PC-3 (cell line): Measurements from ENCODE around the gene CREM. TPM values are rescaled to one million over a fixed set of nuclear protein-coding genes. Genes with fewer than 3 reads are reported as not detected.

ENCODE experiments used
- ATAC-seq: fragments of 200-7000 bp; cut with Tn5 transposase; 2 replicates; pipeline ENCODE4 v1.9.1; 2020; ENCODE audit warnings: mild to moderate bottlenecking, moderate library complexity
- BruUV-seq: library from RNA; stranded (reverse); fragments of 400-500 nt; replicated peaks from 2 replicates; lab custom pipeline; 2021; lab: Mats Ljungman, UMichigan
- CTCF ChIA-PET: fragments of 300-600 bp; sonication (Branson Sonifier 250); formaldehyde crosslinking; loops from one replicate; lab custom pipeline; 2022; ENCODE audit warnings: antibody characterized with exemption; lab: Charles Lee
- POLR2A ChIA-PET: fragments of 300-600 bp; sonication (Branson Sonifier 250); formaldehyde crosslinking; loops from one replicate; lab custom pipeline; 2022; ENCODE audit warnings: antibody characterized with exemption; ENCODE audit not compliant: unreplicated experiment; lab: Charles Lee
- DNase-seq: peaks from one replicate; pipeline ENCODE4 v3.0.0-alpha.2; 2015
- H2AFZ ChIP-seq: fragments of 300-600 bp; sonication (generic); 2 replicates; pipeline ENCODE4 v1.6.0; 2016; ENCODE audit warnings: antibody characterized with exemption, low read length
- H3F3A ChIP-seq: fragments of 300-600 bp; sonication (generic); one replicate; pipeline ENCODE4 v1.6.0; 2017; ENCODE audit warnings: antibody characterized with exemption, low read length, control low read depth, mild to moderate bottlenecking; ENCODE audit not compliant: unreplicated experiment
- H3K27ac ChIP-seq: fragments of 300-600 bp; sonication (generic); 2 replicates; pipeline ENCODE4 v1.5.1; 2016; ENCODE audit warnings: mild to moderate bottlenecking, low read length
- H3K27me3 ChIP-seq: fragments of 300-600 bp; sonication (generic); 2 replicates; pipeline ENCODE4 v1.6.1; 2016; ENCODE audit warnings: low read length, mixed read lengths
- H3K36me3 ChIP-seq: fragments of 300-600 bp; sonication (generic); 2 replicates; pipeline ENCODE4 v1.6.1; 2016; ENCODE audit warnings: low read depth, mixed run types, low read length, mixed read lengths
- H3K4me1 ChIP-seq: fragments of 300-600 bp; sonication (generic); 2 replicates; pipeline ENCODE4 v1.5.1; 2016; ENCODE audit warnings: low read length; ENCODE audit not compliant: insufficient read depth
- H3K4me2 ChIP-seq: fragments of 300-600 bp; sonication (generic); 2 replicates; pipeline ENCODE4 v1.6.0; 2016; ENCODE audit warnings: low read length
- H3K4me3 ChIP-seq: fragments of 300-600 bp; sonication (generic); 2 replicates; pipeline ENCODE4 v1.5.1; 2016; ENCODE audit warnings: mild to moderate bottlenecking, low read length, mixed read lengths
- H3K79me2 ChIP-seq: fragments of 300-600 bp; sonication (generic); 2 replicates; pipeline ENCODE4 v1.6.1; 2017; ENCODE audit warnings: low read length, mixed read lengths
- H3K9ac ChIP-seq: fragments of 300-600 bp; sonication (generic); 2 replicates; pipeline ENCODE4 v1.6.0; 2016; ENCODE audit warnings: mild to moderate bottlenecking, low read length
- H3K9me2 ChIP-seq: fragments of 300-600 bp; sonication (generic); replicated peaks from 2 replicates; pipeline ENCODE4 v1.6.1; 2016; ENCODE audit warnings: mixed run types, low read length, mixed read lengths
- H3K9me3 ChIP-seq: fragments of 300-600 bp; sonication (generic); 2 replicates; pipeline ENCODE4 v1.6.1; 2016; ENCODE audit warnings: low read length, mixed read lengths
- H4K20me1 ChIP-seq: fragments of 300-600 bp; sonication (generic); 2 replicates; pipeline ENCODE4 v1.6.1; 2016; ENCODE audit warnings: low read length, mixed read lengths
- CTCF ChIP-seq: fragments of 300-600 bp; sonication (generic); conservative IDR thresholded peaks from 2 replicates; pipeline ENCODE4 v1.5.1; 2017; ENCODE audit warnings: antibody characterized with exemption, low read depth, mild to moderate bottlenecking, low read length
- EZH2 ChIP-seq: fragments of 300-600 bp; sonication (generic); IDR thresholded peaks from one replicate; pipeline ENCODE4 v1.6.1; 2017; ENCODE audit warnings: antibody characterized with exemption, mild to moderate bottlenecking, low read length; ENCODE audit not compliant: unreplicated experiment
- EZH2phosphoT487 ChIP-seq: fragments of 300-600 bp; sonication (generic); IDR thresholded peaks from 2 replicates; pipeline ENCODE4 v1.6.1; 2018; ENCODE audit warnings: mild to moderate bottlenecking, antibody characterized with exemption, low read length, borderline replicate concordance
- intact Hi-C: fragments of 100-400 bp; cut with micrococcal nuclease; formaldehyde crosslinking; loops from 2 replicates; pipeline ENCODE4 v1.9.0; 2023
- total RNA-seq: library from RNA; depleted of rRNA; stranded (reverse); fragments of >200 nt; gene quantifications from 2 replicates; pipeline ENCODE4 v1.2.3, GENCODE V29; 2014

CREM gene
- total RNA-seq, 1 experiment from 2014 or later = 195 TPM

DNA sequence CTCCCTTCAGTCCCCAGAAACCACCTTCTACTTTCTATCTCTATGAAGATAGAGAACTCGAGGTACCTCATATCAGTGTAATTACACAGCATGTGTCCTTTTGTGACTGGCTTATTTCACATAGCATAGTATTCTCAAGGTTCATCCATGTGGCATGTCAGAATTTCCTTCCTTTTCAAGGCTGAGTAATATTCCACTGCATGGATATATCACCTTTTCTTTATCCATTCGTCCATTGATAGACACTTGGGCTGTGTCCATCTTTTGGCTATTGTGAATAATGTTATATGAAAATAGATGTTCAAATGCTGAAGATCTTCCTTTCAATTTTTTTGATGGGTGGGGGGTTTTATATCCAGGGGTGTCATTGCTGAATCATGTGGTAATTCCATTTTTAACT is 117.9 kb downstream of the CREM start:
- BruUV-seq = no TSS peak
- Histone ChIP-seq H3K4me3 (no peak overlapping the region), H3K27me3 (no peaks in the 10 kb centered on the region), H3F3A (no peaks in the 10 kb centered on the region), H3K9ac (no peak overlapping the region), H3K4me1 (no peaks in the 10 kb centered on the region), H3K79me2 (no peaks in the 10 kb centered on the region), H3K4me2 (no peak overlapping the region), H3K9me2 (no peaks in the 10 kb centered on the region), H3K9me3 (no peaks in the 10 kb centered on the region), H3K36me3 (no peaks in the 10 kb centered on the region), H2AFZ (no peak overlapping the region), H3K27ac (no peak overlapping the region), H4K20me1 (no peaks in the 10 kb centered on the region)
- CTCF ChIA-PET = no interaction called here
- POLR2A ChIA-PET = no interaction called here
- intact Hi-C loops = no loop called here
- TF ChIP-seq CTCF (no peak), EZH2 (no peak), EZH2phosphoT487 (no peak)
- no peak for DNase-seq
- no peak for ATAC-seq

GRCh38 chr10:35246770-35247343 is 120.2 kb downstream of the CREM start:
- Histone ChIP-seq H3K9me3 (no peaks in the 10 kb centered on the region), H3K79me2 (no peaks in the 10 kb centered on the region), H3K27me3 (no peaks in the 10 kb centered on the region), H3K4me3 (no peak overlapping the region), H2AFZ (no peak overlapping the region), H3K9me2 (no peaks in the 10 kb centered on the region), H3F3A (no peaks in the 10 kb centered on the region), H3K4me1 (peaks cover 8% of the 10 kb centered on the region), H3K9ac (no peak overlapping the region), H4K20me1 (no peaks in the 10 kb centered on the region), H3K27ac (no peak overlapping the region), H3K36me3 (no peaks in the 10 kb centered on the region), H3K4me2 (no peak overlapping the region)
- no peak for TF ChIP-seq EZH2phosphoT487
- DNase-seq = no peak
- POLR2A ChIA-PET = no interaction called here
- BruUV-seq = no TSS peak
- no peak for ATAC-seq
- CTCF ChIA-PET = interaction anchor here (0.7 kb wide), 1 partner anchor 387 kb away, joined by 3 read pairs; no protein-coding TSS in a partner anchor
- intact Hi-C loops = no loop called here

DNA sequence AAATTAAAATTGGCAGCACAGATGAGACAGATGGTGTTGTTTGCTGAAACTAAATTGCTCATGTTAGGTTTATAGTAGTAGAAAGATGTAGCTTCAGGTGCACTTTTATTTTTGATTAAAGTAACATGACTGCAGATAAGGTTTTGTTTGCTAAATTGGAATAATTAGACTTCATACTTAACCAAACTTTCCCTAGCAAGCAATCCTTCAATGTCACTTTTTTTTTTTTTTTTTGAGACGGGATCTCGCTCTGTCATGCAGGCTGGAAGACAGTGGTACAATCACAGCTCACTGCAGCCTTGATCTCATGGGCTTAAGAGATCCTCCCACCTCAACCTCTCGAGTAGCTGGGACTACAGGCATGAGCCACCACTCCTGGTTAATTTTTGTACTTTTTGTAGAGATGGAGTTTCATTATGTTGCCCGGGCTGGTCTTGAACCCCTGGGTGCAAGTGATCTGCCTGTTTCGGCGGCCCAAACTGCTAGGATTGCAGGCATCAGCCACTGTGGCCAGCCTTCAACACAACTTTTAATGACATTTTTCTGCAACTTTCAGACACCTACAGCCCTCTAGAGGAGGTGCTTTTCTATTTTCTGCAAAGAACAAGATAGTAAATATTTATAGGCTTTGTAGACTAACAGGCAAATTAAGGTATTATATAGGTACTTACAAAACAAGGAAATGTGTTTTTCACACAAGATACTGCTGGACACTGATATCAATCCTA is 124.9 kb downstream of the CREM start:
- ChIA-PET POLR2A (interaction anchor here (0.7 kb wide), 1 partner anchor 56 kb away, joined by 9 read pairs; no protein-coding TSS in a partner anchor), CTCF (interaction anchor here (0.7 kb wide), 1 partner anchor 242 kb away, joined by 7 read pairs; no protein-coding TSS in a partner anchor)
- peaks cover 22% of the 10 kb centered on the region for H3K4me1 ChIP-seq
- no peak for TF ChIP-seq EZH2
- no peak for TF ChIP-seq EZH2phosphoT487
- peak; percentile 53 for TF ChIP-seq CTCF
- BruUV-seq = no TSS peak
- no peak for DNase-seq
- H3K36me3 ChIP-seq = no peaks in the 10 kb centered on the region
- H3K4me3 ChIP-seq = no peak overlapping the region
- intact Hi-C loops = loop anchor here (2.0 kb wide), 1 partner anchor 55 kb away; no protein-coding TSS in a partner anchor
- 0 out of 2 replicates have a peak overlapping the region, but pooled peaks have one; percentile 0 for H3K27ac ChIP-seq
- no peaks in the 10 kb centered on the region for H3K79me2 ChIP-seq
- peak; percentile 52 for ATAC-seq
- H3F3A ChIP-seq = no peaks in the 10 kb centered on the region
- H3K9ac ChIP-seq = no peak overlapping the region
- H3K9me3 ChIP-seq = no peaks in the 10 kb centered on the region
- no peaks in the 10 kb centered on the region for H3K27me3 ChIP-seq
- peak overlapping the region; percentile 5; the same call in 1 of the 2 replicates for H2AFZ ChIP-seq
- no peaks in the 10 kb centered on the region for H4K20me1 ChIP-seq
- 0 out of 2 replicates have a peak overlapping the region, but pooled peaks have one; percentile 0 for H3K4me2 ChIP-seq
- H3K9me2 ChIP-seq = no peaks in the 10 kb centered on the region
